ENCODE results near the gene VTI1A. TPM values are rescaled to one million over a fixed set of nuclear protein-coding genes. Genes with fewer than 3 reads are reported as not detected.

The VTI1A gene
- total and polyA plus RNA-seq, 2 of the 4 experiments (the other 2 are of a cell fraction) = 9.7 to 24.9 TPM

DNA sequence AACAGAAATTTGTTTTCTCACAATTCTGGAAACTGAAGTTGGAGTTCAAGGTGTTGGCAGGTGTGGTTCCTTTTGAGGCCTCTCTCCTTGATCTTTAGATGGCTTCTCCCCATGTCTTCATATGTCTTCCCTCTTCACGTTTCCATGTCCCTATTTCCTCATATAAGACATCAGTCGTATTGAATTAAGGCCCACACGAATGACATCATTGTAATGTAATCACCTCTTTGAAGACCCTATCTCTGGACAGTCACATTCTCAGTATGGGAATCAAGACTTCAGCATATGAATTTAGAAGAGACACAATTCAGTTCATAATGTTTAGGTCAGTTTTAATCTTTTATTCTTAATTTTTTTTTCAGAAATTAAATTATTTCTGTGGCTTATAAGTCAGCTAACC lies 19.8 kb downstream of the VTI1A start:
- Histone ChIP-seq H3K18ac (ENCODE audit: low read depth, low read length) (no peak overlapping the region), H3K4me2 (ENCODE audit: low read depth, low read length) (no peak overlapping the region), H3K56ac (ENCODE audit: extremely low read depth, insufficient read depth, low read length) (no peak overlapping the region), H4K5ac (ENCODE audit: low read depth, low read length) (no peak overlapping the region), H3K27me3 (ENCODE audit: control insufficient read depth, insufficient read depth, low read length) (no peaks in the 10 kb centered on the region), H4K20me1 (ENCODE audit: insufficient read depth, low read length) (no peaks in the 10 kb centered on the region), H3K9me3 (ENCODE audit: control insufficient read depth, insufficient read depth, low read length) (no peaks in the 10 kb centered on the region), H4K8ac (ENCODE audit: low read depth in 2 of 2, low read length in 2 of 2) (no peak overlapping the region), H3K9me1 (ENCODE audit: insufficient read depth, low read length) (peaks cover 2% of the 10 kb centered on the region; the same call in 1 of the 2 replicates), H2AFZ (replicated peaks; ENCODE audit: low read length, poor library complexity) (no peak overlapping the region), H2BK20ac (ENCODE audit: low read depth, low read length) (no peak overlapping the region), H2AK9ac (replicated peaks; ENCODE audit: low read depth, low read length, poor library complexity) (no peak overlapping the region), H2BK120ac (ENCODE audit: low read depth, low read length) (no peak overlapping the region), H3K79me1 (ENCODE audit: low read depth in 1 of 2, low read length in 2 of 2) (peaks cover 0 to 8% of the 10 kb centered on the region in 2 experiments; a peak in 3 of 4 replicates), H3K27ac (ENCODE audit: insufficient read depth, low read length) (no peak overlapping the region), H3K4me3 (ENCODE audit: insufficient read depth, low read depth, low read length) (no peak overlapping the region), H3K14ac (replicated peaks; ENCODE audit: low read depth, low read length) (no peak overlapping the region), H2AK5ac (ENCODE audit: low read depth, low read length) (no peak overlapping the region), H3K9ac (ENCODE audit: low read depth, low read length) (no peak overlapping the region), H3K23ac (ENCODE audit: low read depth, low read length) (no peak overlapping the region), H4K91ac (ENCODE audit: insufficient read depth, low read depth, low read length) (no peak overlapping the region), H3K36me3 (ENCODE audit: control insufficient read depth, insufficient read depth, low read length) (peaks cover 13% of the 10 kb centered on the region), H2BK5ac (ENCODE audit: low read depth, low read length, poor library complexity, severe bottlenecking) (no peak overlapping the region), H2BK15ac (ENCODE audit: low read depth, low read length) (no peak overlapping the region), H3K4ac (ENCODE audit: low read depth, low read length) (no peak overlapping the region), H3K4me1 (ENCODE audit: control insufficient read depth, insufficient read depth, low read length) (no peaks in the 10 kb centered on the region)
- DNase-seq (no peak), ATAC-seq (ENCODE audit: low read depth) (no peak)
- ChIA-PET POLR2A (ENCODE audit: unreplicated experiment) (no interaction called here), CTCF (no interaction called here)
- dilution Hi-C loops (cut with HindIII; ENCODE audit: low sequenced_read_pairs, unreplicated experiment) = no loop called here
- no CpG with 5 or more reads among the region's 3 CpGs for WGBS, 2 experiments (ENCODE audit: extremely low coverage in 2 of 2, insufficient read length in 1 of 2)
- TF ChIP-seq SMC3 (IDR thresholded peaks at IDR 0.05; ENCODE audit: low read depth, low read length) = no peak
- TF ChIP-seq, protein P1, sequence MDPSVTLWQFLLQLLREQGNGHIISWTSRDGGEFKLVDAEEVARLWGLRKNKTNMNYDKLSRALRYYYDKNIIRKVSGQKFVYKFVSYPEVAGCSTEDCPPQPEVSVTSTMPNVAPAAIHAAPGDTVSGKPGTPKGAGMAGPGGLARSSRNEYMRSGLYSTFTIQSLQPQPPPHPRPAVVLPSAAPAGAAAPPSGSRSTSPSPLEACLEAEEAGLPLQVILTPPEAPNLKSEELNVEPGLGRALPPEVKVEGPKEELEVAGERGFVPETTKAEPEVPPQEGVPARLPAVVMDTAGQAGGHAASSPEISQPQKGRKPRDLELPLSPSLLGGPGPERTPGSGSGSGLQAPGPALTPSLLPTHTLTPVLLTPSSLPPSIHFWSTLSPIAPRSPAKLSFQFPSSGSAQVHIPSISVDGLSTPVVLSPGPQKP (IDR thresholded peaks at IDR 0.05; ENCODE audit: borderline replicate concordance, low read depth, low read length) = no peak
- no peak for TF ChIP-seq RCOR1 (IDR thresholded peaks at IDR 0.05; ENCODE audit: insufficient replicate concordance, low read length)
- no peak for TF ChIP-seq MXI1 (IDR thresholded peaks at IDR 0.05; ENCODE audit: borderline replicate concordance, low read depth, low read length)
- no peak for TF ChIP-seq CTCF (conservative IDR thresholded peaks at IDR 0.05; ENCODE audit: low read depth, low read length)
- no peak for TF ChIP-seq MAZ (IDR thresholded peaks at IDR 0.05; ENCODE audit: borderline replicate concordance, low read depth, low read length)
- TF ChIP-seq BHLHE40 (IDR thresholded peaks at IDR 0.05; ENCODE audit: low read depth, low read length) = no peak
- no peak for TF ChIP-seq CEBPB (IDR thresholded peaks at IDR 0.05; ENCODE audit: low read depth, low read length)
- no peak for TF ChIP-seq RFX5 (IDR thresholded peaks at IDR 0.05; ENCODE audit: low read depth, low read length)
- TF ChIP-seq FOS (IDR thresholded peaks at IDR 0.05; ENCODE audit: low read depth, low read length) = no peak
- in situ Hi-C loops (cut with MboI; ENCODE audit: low sequenced_read_pairs) = no loop called here
- intact Hi-C loops (cut with micrococcal nuclease) = no loop called here
- no TSS peak for BruUV-seq (replicated peaks)

All from IMR-90 (cell line).